Activated CD4-positive, alpha-beta T cell treated with anti-CD3 and anti-CD28 coated beads, Interleukin-2, amount 10 ng/mL, durations not matched to agents 7 days and 5 days (primary cell): Measurements from ENCODE around the gene PICALM. TPM values are rescaled to one million over a fixed set of nuclear protein-coding genes. Genes with fewer than 3 reads are reported as not detected.
"Not testable (repeated sequence)": the region's sequence is repeated elsewhere in the genome, so short reads cannot be mapped to it uniquely, and the experiment has no call there.

Experiments
- CTCF ChIA-PET: fragments of 350-600 bp; sonication (Branson Sonifier 250); formaldehyde crosslinking; loops from one replicate; lab custom pipeline; 2021; ENCODE audit warnings: antibody characterized with exemption; lab: Charles Lee
- POLR2A ChIA-PET: fragments of 350-600 bp; sonication (Branson Sonifier 250); formaldehyde crosslinking; loops from one replicate; lab custom pipeline; 2021; ENCODE audit warnings: antibody characterized with exemption; lab: Charles Lee
- DNase-seq: peaks from one replicate; pipeline ENCODE4 v3.0.0-alpha.2; 2020
- H3K27ac Mint-ChIP-seq: one replicate; pipeline ENCODE4 v1.8.0; 2021; ENCODE audit warnings: mild to moderate bottlenecking, moderate library complexity, mixed read lengths
- H3K27me3 Mint-ChIP-seq: one replicate; pipeline ENCODE4 v1.8.0; 2021; ENCODE audit warnings: mixed read lengths
- H3K36me3 Mint-ChIP-seq: one replicate; pipeline ENCODE4 v1.8.0; 2021; ENCODE audit warnings: low read depth, mixed read lengths
- H3K4me1 Mint-ChIP-seq: one replicate; pipeline ENCODE4 v1.8.0; 2021; ENCODE audit warnings: mixed read lengths
- H3K4me3 Mint-ChIP-seq: one replicate; pipeline ENCODE4 v1.8.0; 2021; ENCODE audit warnings: mild to moderate bottlenecking, moderate library complexity, mixed read lengths
- H3K9me3 Mint-ChIP-seq: one replicate; pipeline ENCODE4 v1.8.0; 2021; ENCODE audit warnings: mixed read lengths
- total RNA-seq, 2 experiments: library from RNA; stranded (reverse); gene quantifications; one replicate each; pipeline ENCODE4 v1.2.3, GENCODE V29; 2021

PICALM gene
- total RNA-seq, 2 experiments from 2014 or later = 89.4 to 140 TPM

GRCh38 chr11:86101941-86102407, 33.1 kb upstream of the PICALM start:
- Mint-ChIP-seq H3K27ac (no peak overlapping the region), H3K27me3 (peaks cover 5% of the 10 kb centered on the region), H3K4me3 (no peak overlapping the region), H3K4me1 (no peaks in the 10 kb centered on the region), H3K36me3 (no peaks in the 10 kb centered on the region), H3K9me3 (peaks cover 2% of the 10 kb centered on the region)
- ChIA-PET POLR2A (interaction anchor here (0.6 kb wide), 1 partner anchor 26 kb away, joined by 3 read pairs; no protein-coding TSS in a partner anchor), CTCF (no interaction called here)
- DNase-seq = no peak

- Mint-ChIP-seq H3K9me3 (peaks cover 2% of the 10 kb centered on the region), H3K36me3 (no peaks in the 10 kb centered on the region), H3K27me3 (peaks cover 5% of the 10 kb centered on the region), H3K4me3 (no peak overlapping the region), H3K4me1 (no peaks in the 10 kb centered on the region), H3K27ac (no peak overlapping the region)
- ChIA-PET CTCF (interaction anchor here (1.0 to 1.2 kb wide), 2 partner anchors 20 to 21 kb away, joined by 3 read pairs; no protein-coding TSS in a partner anchor), POLR2A (interaction anchor here (0.6 kb wide), 1 partner anchor 26 kb away, joined by 3 read pairs; no protein-coding TSS in a partner anchor)
- DNase-seq = no peak
Observed at GRCh38 chr11:86101493-86101892, 32.6 kb upstream of the PICALM start.

DNA sequence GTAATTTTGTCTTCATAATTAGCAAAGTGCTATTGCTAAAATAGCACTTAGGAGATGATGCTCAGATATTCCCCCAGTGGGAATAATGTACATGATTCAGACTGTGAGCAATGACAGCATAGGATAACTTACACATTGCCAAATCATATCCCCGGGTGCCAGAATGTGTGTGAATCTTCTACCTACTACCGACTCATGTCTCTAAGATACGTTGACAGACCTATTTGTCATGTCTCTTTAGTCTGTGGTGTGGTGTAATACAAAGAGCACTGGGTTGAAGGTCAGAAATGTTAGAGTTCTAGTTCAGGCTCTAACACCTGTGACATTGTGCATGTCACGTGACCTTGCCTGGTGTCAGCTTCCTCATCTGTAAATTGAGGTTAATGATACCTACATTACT, 31.0 kb upstream of the PICALM start:
- Mint-ChIP-seq H3K4me1 (no peaks in the 10 kb centered on the region), H3K27ac (no peak overlapping the region), H3K4me3 (no peak overlapping the region), H3K9me3 (peaks cover 2% of the 10 kb centered on the region), H3K36me3 (no peaks in the 10 kb centered on the region), H3K27me3 (peaks cover 5% of the 10 kb centered on the region)
- CTCF ChIA-PET = interaction anchor here (0.7 kb wide), 2 partner anchors 11 to 56 kb away, joined by 3 to 4 read pairs; no protein-coding TSS in a partner anchor
- POLR2A ChIA-PET = no interaction called here
- no peak for DNase-seq

GRCh38 chr11:86097980-86098379, 29.1 kb upstream of the PICALM start:
- Mint-ChIP-seq H3K4me3 (no peak overlapping the region), H3K9me3 (peaks cover 2% of the 10 kb centered on the region), H3K36me3 (no peaks in the 10 kb centered on the region), H3K27me3 (peaks cover 4% of the 10 kb centered on the region), H3K4me1 (no peaks in the 10 kb centered on the region), H3K27ac (no peak overlapping the region)
- no peak for DNase-seq
- ChIA-PET POLR2A (no interaction called here), CTCF (interaction anchor here (1.2 kb wide), 1 partner anchor 11 kb away, joined by 4 read pairs; no protein-coding TSS in a partner anchor)

DNA sequence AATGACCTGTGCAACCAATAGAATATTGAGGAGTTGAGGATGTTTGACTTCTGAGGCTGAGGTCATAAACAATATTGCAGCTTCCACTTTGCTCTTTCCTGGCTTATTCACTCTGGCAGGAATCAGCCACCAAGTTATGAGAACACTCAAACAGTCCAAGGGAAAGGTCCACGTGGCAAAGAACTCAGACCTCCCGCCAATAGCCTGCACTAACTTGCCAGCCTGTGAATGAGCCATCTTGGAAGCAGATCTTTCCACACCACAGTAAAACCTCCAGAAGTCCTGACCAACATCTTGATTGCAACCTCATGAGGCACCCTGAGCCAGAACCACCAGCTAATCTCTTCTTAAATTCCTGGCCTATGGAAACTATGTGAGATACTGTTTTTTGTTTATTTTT, 22.7 kb upstream of the PICALM start:
- no peak for DNase-seq
- Mint-ChIP-seq H3K9me3 (peaks cover 3% of the 10 kb centered on the region), H3K4me1 (no peaks in the 10 kb centered on the region), H3K27me3 (no peaks in the 10 kb centered on the region), H3K36me3 (no peaks in the 10 kb centered on the region), H3K27ac (no peak overlapping the region), H3K4me3 (no peak overlapping the region)
- CTCF ChIA-PET = interaction anchor here (1.3 kb wide), 1 partner anchor 9 kb away, joined by 3 read pairs; no protein-coding TSS in a partner anchor
- POLR2A ChIA-PET = no interaction called here

DNA sequence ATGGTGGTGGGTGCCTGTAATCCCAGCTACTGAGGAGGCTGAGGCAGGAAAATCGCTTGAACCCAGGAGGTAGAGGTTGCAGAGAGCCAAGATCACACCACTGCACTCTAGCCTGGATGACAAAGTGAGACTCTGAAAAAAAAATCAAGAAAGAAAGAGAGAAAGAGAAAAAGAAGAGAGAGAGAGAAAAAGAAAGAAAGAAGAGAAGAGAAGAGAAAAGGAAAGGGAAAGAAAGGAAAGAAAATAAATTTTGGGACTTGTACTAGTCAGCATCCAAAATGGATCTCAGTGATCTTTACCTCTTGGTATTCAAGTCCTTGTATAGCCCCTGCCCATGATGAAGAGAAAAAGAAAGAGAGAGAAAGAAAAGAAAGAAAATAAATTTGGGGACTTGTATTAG, 22.2 kb upstream of the PICALM start:
- ChIA-PET CTCF (interaction anchor here (1.3 kb wide), 1 partner anchor 9 kb away, joined by 3 read pairs; no protein-coding TSS in a partner anchor), POLR2A (no interaction called here)
- Mint-ChIP-seq H3K36me3 (no peaks in the 10 kb centered on the region), H3K27ac (no peak overlapping the region), H3K4me3 (no peak overlapping the region), H3K4me1 (no peaks in the 10 kb centered on the region), H3K9me3 (peaks cover 3% of the 10 kb centered on the region), H3K27me3 (no peaks in the 10 kb centered on the region)
- no peak for DNase-seq

- DNase-seq = no peak
- Mint-ChIP-seq H3K9me3 (peaks cover 3% of the 10 kb centered on the region), H3K36me3 (no peaks in the 10 kb centered on the region), H3K4me1 (no peaks in the 10 kb centered on the region), H3K4me3 (no peak overlapping the region), H3K27me3 (no peaks in the 10 kb centered on the region), H3K27ac (no peak overlapping the region)
- POLR2A ChIA-PET = no interaction called here
- CTCF ChIA-PET = interaction anchor here (0.6 to 0.7 kb wide), 2 partner anchors 429 to 1009 kb away, joined by 3 to 4 read pairs; no protein-coding TSS in a partner anchor
Observed at GRCh38 chr11:86089659-86090058, 20.8 kb upstream of the PICALM start.

GRCh38 chr11:86087688-86088087, 18.8 kb upstream of the PICALM start:
- H3K9me3 Mint-ChIP-seq, H3K4me3 Mint-ChIP-seq, H3K27me3 Mint-ChIP-seq, POLR2A ChIA-PET, H3K27ac Mint-ChIP-seq, DNase-seq, H3K4me1 Mint-ChIP-seq, H3K36me3 Mint-ChIP-seq: not testable (repeated sequence)
- CTCF ChIA-PET = interaction anchor here (1.0 to 1.8 kb wide), 2 partner anchors 10 to 131 kb away, joined by 3 to 4 read pairs; no protein-coding TSS in a partner anchor

GRCh38 chr11:86087256-86087655, 18.4 kb upstream of the PICALM start:
- Mint-ChIP-seq H3K36me3 (no peaks in the 10 kb centered on the region), H3K27me3 (peaks cover 2% of the 10 kb centered on the region), H3K4me1 (no peaks in the 10 kb centered on the region), H3K27ac (no peak overlapping the region), H3K9me3 (peaks cover 3% of the 10 kb centered on the region), H3K4me3 (no peak overlapping the region)
- POLR2A ChIA-PET = no interaction called here
- DNase-seq = no peak
- CTCF ChIA-PET = interaction anchor here (1.0 to 1.8 kb wide), 2 partner anchors 10 to 132 kb away, joined by 3 to 4 read pairs; no protein-coding TSS in a partner anchor

- H3K4me3 Mint-ChIP-seq = no peak overlapping the region
- DNase-seq = no peak
- ChIA-PET POLR2A (no interaction called here), CTCF (interaction anchor here (1.0 kb wide), 1 partner anchor 20 kb away, joined by 3 read pairs; no protein-coding TSS in a partner anchor)
- no peaks in the 10 kb centered on the region for H3K4me1 Mint-ChIP-seq
- H3K27me3 Mint-ChIP-seq = peaks cover 9% of the 10 kb centered on the region
- H3K9me3 Mint-ChIP-seq = peaks cover 1% of the 10 kb centered on the region
- H3K27ac Mint-ChIP-seq = no peak overlapping the region
- H3K36me3 Mint-ChIP-seq = no peaks in the 10 kb centered on the region
Observed at GRCh38 chr11:86081455-86081854, 12.6 kb upstream of the PICALM start.

GRCh38 chr11:86079421-86079820, 10.5 kb upstream of the PICALM start:
- peaks cover 1% of the 10 kb centered on the region for H3K9me3 Mint-ChIP-seq
- H3K4me1 Mint-ChIP-seq = no peaks in the 10 kb centered on the region
- POLR2A ChIA-PET = no interaction called here

GRCh38 chr11:86073948-86074347, 5.1 kb upstream of the PICALM start:
- H3K4me3 Mint-ChIP-seq = no peak overlapping the region
- H3K27me3 Mint-ChIP-seq = peaks cover 6% of the 10 kb centered on the region
- H3K9me3 Mint-ChIP-seq = peaks cover 1% of the 10 kb centered on the region
- peaks cover 13% of the 10 kb centered on the region for H3K4me1 Mint-ChIP-seq
- POLR2A ChIA-PET = no interaction called here
- H3K36me3 Mint-ChIP-seq = no peaks in the 10 kb centered on the region
- CTCF ChIA-PET = interaction anchor here (1.6 kb wide), 1 partner anchor 11 kb away, joined by 3 read pairs; no protein-coding TSS in a partner anchor
- DNase-seq = no peak
- H3K27ac Mint-ChIP-seq = no peak overlapping the region

More at GRCh38 chr11:86079421-86079820, 10.5 kb upstream of the PICALM start:
- Mint-ChIP-seq H3K4me3 (no peak overlapping the region), H3K27ac (no peak overlapping the region), H3K36me3 (no peaks in the 10 kb centered on the region), H3K27me3 (peaks cover 9% of the 10 kb centered on the region)
- CTCF ChIA-PET = no interaction called here
- DNase-seq = no peak

DNA sequence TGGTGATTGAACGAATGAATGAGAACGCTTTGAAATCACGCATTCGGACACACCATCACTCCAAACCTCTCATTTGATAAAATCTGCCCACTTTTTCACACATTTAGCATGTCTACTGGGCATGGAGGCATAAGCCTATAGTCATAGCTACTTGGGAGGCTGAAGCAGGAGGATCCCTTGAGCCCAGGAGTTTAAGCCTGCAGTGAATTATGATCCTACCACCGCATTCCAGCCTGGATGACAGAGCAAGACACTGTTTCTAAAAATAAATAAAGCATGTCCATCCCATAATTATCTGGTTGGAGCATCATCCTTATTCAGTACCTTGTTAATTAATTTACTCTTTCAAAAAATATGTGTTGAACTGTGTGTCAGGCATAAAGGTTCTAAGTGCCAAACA, 3.3 kb upstream of the PICALM start:
- Mint-ChIP-seq H3K36me3 (peaks cover 12% of the 10 kb centered on the region), H3K4me3 (no peak overlapping the region), H3K9me3 (no peaks in the 10 kb centered on the region), H3K27me3 (no peaks in the 10 kb centered on the region), H3K4me1 (peaks cover 13% of the 10 kb centered on the region), H3K27ac (no peak overlapping the region)
- DNase-seq = no peak
- ChIA-PET POLR2A (no interaction called here), CTCF (interaction anchor here (1.5 kb wide), 1 partner anchor 44 kb away, joined by 3 read pairs; no protein-coding TSS in a partner anchor)
